ENCODE data around the gene FBXO42. TPM values are rescaled to one million over a fixed set of nuclear protein-coding genes. Genes with fewer than 3 reads are reported as not detected.
A peak's percentile ranks its signal among the peaks of the same experiment; 100 is the strongest.

FBXO42 gene
- total RNA-seq, 6 experiments from 2014 or later, result 7.9 to 14.1 (median 10.2) TPM

DNA sequence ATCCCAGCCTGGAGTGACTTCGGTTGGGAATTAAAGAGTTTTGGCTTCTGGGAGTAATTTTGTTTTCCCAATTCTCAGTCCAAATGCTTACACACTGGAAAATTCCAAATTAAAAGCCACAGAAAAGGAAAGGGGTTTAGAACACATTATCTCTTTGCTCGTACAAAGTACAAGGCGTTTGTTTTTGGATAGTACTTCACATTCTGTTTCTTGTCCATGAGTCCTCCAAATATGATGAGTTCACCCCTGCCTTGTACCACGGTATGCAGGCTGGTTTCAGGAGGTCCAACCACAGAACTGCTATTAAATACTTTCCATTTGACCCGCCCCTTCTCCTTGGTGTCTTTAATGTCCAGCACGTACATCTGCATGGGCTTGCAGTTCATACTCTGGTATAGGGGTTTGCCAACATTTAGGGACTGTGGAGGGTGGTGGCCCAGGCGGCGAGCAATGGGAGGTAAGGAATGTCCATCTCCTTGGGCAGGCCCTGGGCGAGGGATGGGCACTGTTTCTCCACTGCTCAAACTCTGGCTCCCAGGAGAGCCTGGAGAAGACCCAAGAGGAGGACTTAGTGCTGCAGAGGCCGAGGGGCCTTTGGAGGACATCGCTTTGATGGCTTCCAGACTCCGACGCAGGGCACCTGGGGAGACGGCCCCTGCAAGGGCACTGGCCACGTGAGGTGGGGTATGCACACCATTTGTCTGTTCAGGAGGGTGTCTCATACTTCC lies 101.6 kb downstream of the FBXO42 start:
- Histone ChIP-seq H3K4me1 (peaks cover 0 to 50% (median 19%) of the 10 kb centered on the region in 4 donors), H3K27ac (peak overlapping the region in 2 of 3 donors; percentile 75 to 77), H3K36me3 (peaks cover 0 to 24% (median 3%) of the 10 kb centered on the region in 4 donors), H3K27me3 (no peaks in the 10 kb centered on the region), H3K4me3 (no peak overlapping the region), H3K9me3 (no peaks in the 10 kb centered on the region)
- WGBS (ENCODE audit: insufficient coverage, low coverage, low lambda C conversion rate, missing lambda C conversion rate), result 51% methylated on average over 7 of the region's 15 CpGs
- ATAC-seq (peak in 2 of 4 donors; percentile 4 to 26), DNase-seq (no peak)
- intact Hi-C loops (cut with DNase I), result loop anchor here in 1 of 2 donors (10.0 kb wide), 1 partner anchor 104 kb away; the partner anchor contains the start of gene FBXO42
- TF ChIP-seq, protein P1, sequence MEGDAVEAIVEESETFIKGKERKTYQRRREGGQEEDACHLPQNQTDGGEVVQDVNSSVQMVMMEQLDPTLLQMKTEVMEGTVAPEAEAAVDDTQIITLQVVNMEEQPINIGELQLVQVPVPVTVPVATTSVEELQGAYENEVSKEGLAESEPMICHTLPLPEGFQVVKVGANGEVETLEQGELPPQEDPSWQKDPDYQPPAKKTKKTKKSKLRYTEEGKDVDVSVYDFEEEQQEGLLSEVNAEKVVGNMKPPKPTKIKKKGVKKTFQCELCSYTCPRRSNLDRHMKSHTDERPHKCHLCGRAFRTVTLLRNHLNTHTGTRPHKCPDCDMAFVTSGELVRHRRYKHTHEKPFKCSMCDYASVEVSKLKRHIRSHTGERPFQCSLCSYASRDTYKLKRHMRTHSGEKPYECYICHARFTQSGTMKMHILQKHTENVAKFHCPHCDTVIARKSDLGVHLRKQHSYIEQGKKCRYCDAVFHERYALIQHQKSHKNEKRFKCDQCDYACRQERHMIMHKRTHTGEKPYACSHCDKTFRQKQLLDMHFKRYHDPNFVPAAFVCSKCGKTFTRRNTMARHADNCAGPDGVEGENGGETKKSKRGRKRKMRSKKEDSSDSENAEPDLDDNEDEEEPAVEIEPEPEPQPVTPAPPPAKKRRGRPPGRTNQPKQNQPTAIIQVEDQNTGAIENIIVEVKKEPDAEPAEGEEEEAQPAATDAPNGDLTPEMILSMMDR (IDR thresholded peaks at IDR 0.05), result no peak
- TF ChIP-seq POLR2A (IDR thresholded peaks at IDR 0.05), result no peak

DNA sequence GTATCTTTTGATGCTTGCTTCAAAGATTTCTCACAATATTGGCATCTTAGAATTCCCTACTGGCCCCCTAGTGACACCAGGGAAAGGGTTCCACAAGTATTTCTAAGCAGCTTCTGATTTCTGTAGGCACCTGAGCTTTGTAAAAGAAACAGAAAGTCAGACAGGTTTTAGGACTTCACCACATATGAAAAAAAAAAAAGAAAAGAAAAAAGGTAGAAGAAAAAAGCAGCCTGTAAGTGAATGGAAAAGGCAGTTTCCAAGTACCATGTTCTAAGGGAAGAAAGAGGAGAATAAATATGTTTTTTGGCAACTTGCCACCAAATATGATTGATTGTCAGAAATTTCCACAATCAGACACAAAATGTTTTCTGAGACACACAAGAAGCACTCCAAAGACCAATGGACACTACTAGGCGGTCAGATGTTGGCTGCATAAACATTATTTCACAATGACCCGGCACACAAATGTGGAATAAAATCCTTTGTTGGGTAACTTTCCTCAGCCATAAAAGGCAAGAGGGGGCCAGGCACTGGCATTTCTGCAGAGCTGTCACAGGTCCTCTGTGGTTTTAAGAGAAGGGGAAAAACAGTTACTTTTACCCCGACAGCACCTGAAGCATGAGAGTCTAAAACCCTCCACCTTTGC lies 102.6 kb downstream of the FBXO42 start:
- H3K4me1 ChIP-seq, result peaks cover 0 to 49% (median 18%) of the 10 kb centered on the region in 4 donors
- DNase-seq, result peak in 1 of 3 donors; percentile 73

DNA sequence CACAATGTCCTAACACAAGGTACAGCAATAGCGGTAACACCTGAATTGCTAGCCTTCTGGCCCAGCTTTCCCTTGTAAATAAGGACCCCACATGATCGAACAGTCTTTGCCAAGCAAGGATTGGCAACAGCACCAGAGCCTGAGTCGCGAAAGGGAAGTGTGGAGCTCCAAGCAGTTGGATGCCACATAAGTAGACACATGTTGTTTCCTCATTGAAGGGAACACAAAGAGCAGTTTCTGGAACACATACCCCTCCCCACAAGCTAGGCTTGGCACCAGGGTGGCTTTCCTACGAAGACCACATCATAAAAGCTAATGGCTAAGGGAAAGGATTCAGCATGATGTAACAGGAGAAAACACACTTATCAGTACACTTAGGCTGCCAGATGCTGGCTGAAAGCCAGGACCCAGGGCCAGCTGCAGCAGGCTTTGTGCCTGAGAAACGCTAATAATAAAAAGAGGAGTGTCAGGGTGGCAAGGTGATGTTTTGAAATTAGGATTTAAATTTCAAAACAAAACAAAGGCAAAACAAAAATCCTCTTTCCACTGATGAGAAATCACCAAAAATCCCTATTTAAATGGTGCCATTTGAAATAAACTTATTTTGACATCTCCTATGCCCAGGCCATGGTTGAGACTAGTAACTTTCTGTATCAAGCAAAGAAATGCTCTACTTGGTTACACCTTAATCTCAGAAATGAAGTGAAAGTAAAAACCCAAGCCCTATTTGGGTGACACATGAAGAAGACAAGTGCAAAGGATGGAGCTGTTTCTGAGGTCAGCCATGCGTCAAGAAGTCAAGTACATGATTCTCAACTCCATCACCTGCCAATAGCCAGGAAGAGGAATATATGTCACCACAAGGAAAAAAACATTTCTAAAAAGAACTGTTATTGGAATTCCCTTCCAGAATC lies 103.4 kb downstream of the FBXO42 start:
- H3K36me3 ChIP-seq, result peaks cover 0 to 14% (median 3%) of the 10 kb centered on the region in 4 donors
- TF ChIP-seq, protein P1 (IDR thresholded peaks at IDR 0.05), result no peak
- TF ChIP-seq POLR2A (IDR thresholded peaks at IDR 0.05), result no peak
- H3K4me1 ChIP-seq, result peaks cover 0 to 40% (median 12%) of the 10 kb centered on the region in 4 donors
- no peaks in the 10 kb centered on the region for H3K27me3 ChIP-seq
- H3K9me3 ChIP-seq, result no peaks in the 10 kb centered on the region
- WGBS (ENCODE audit: insufficient coverage, low coverage, low lambda C conversion rate, missing lambda C conversion rate), result 13% methylated on average over 7 of the region's 7 CpGs
- no peak overlapping the region for H3K4me3 ChIP-seq
- peak; percentile 87 to 91 (median 91) for DNase-seq
- intact Hi-C loops (cut with DNase I), result loop anchor here in 1 of 2 donors (10.0 kb wide), 1 partner anchor 174 kb away; the partner anchor contains the start of gene FAM131C
- peak; percentile 71 to 79 (median 74) for ATAC-seq
- peak overlapping the region in 2 of 3 donors; percentile 75 to 77 for H3K27ac ChIP-seq

More for the DNA sequence above, 102.6 kb downstream of the FBXO42 start:
- TF ChIP-seq, protein P1 (IDR thresholded peaks at IDR 0.05), result no peak
- TF ChIP-seq POLR2A (IDR thresholded peaks at IDR 0.05), result no peak
- Histone ChIP-seq H3K9me3 (no peaks in the 10 kb centered on the region), H3K36me3 (peaks cover 0 to 14% (median 3%) of the 10 kb centered on the region in 4 donors), H3K27ac (peak overlapping the region in 2 of 3 donors; percentile 75 to 77), H3K4me3 (no peak overlapping the region), H3K27me3 (no peaks in the 10 kb centered on the region)
- ATAC-seq, result peak; percentile 51 to 63 (median 55)
- 6% methylated on average over 3 of the region's 3 CpGs for WGBS (ENCODE audit: insufficient coverage, low coverage, low lambda C conversion rate, missing lambda C conversion rate)
- intact Hi-C loops (cut with DNase I), result loop anchor here (10.0 kb wide), 2 partner anchors 105 to 175 kb away; partner anchors contain the start of genes FAM131C (in 1 of the 2) and FBXO42 (in 1 of the 2)

DNA sequence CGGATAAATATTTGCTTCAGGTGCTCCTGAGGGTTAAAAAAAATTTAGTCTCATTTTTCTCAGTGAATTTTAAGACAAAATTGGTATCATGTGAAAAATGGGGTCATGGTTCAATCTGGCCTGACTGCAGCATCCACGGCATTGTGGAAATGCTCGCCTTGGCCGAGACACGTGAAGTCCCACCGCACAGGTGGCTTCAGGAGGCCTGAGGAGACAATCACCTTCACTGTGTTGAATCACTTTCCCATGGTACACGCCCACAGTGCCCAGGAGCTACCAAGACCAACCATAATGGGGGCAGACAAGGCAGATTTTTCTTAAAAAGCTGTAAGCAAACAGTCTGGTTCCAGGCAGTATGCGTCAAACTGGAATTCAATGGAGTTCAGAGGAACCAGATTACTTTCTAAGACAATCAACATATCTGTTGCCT lies 104.3 kb downstream of the FBXO42 start:
- WGBS (ENCODE audit: insufficient coverage, low coverage, low lambda C conversion rate, missing lambda C conversion rate), result 77% methylated on average over 7 of the region's 8 CpGs
- peak overlapping the region in 2 of 3 donors; percentile 75 to 77 for H3K27ac ChIP-seq
- peaks cover 0 to 14% (median 2%) of the 10 kb centered on the region in 4 donors for H3K36me3 ChIP-seq
- no peaks in the 10 kb centered on the region for H3K27me3 ChIP-seq
- peaks cover 0 to 36% (median 10%) of the 10 kb centered on the region in 4 donors for H3K4me1 ChIP-seq
- no peak for DNase-seq
- H3K9me3 ChIP-seq, result no peaks in the 10 kb centered on the region
- H3K4me3 ChIP-seq, result no peak overlapping the region
- intact Hi-C loops (cut with DNase I), result loop anchor here in 1 of 2 donors (10.0 kb wide), 1 partner anchor 173 kb away; the partner anchor contains the start of gene FAM131C
- no peak for TF ChIP-seq POLR2A (IDR thresholded peaks at IDR 0.05)
- TF ChIP-seq, protein P1 (IDR thresholded peaks at IDR 0.05), result no peak
- ATAC-seq, result no peak

Data from right lobe of liver (tissue), 6 donors.